K562 (cell line): ENCODE data around the gene ORC1. TPM values are rescaled to one million over a fixed set of nuclear protein-coding genes. Genes with fewer than 3 reads are reported as not detected.

Experiments used
- ATAC-seq: fragments of 200-7000 bp; cut with Tn5 transposase; 3 replicates; pipeline ENCODE4 v1.9.1; 2020; ENCODE audit warnings: moderate library complexity
- BruUV-seq: library from RNA; stranded (reverse); fragments of 400-500 nt; replicated peaks from 2 replicates; lab custom pipeline; 2021; lab: Mats Ljungman, UMichigan
- CTCF ChIA-PET: fragments of 300-600 bp; formaldehyde crosslinking; extraction: SDS; loops from one replicate; lab custom pipeline; 2021; ENCODE audit warnings: low intra/inter-chr PET ratio; lab: Yijun Ruan, JAX
- POLR2A ChIA-PET: fragments of 300-600, 350-650 bp; sonication (Branson Sonifier 250); formaldehyde crosslinking; extraction: SDS; loops from one replicate; lab custom pipeline; 2021; ENCODE audit warnings: antibody characterized with exemption, inconsistent platforms; lab: Yijun Ruan, JAX
- DNase-seq, 4 experiments: peaks; one replicate each; pipeline versions ENCODE4 v3.0.0 to v3.0.0-alpha.2; 2011 to 2018; ENCODE audit warnings: low spot score in 3 of 4, mixed read lengths in 3 of 4; ENCODE audit errors: extremely low read depth in 1 of 4
- FAIRE-seq: peaks from 2 replicates; lab custom pipeline; 2011; peaks lifted over from hg19 to GRCh38; lab: Jason Lieb, UNC
- H2AFZ ChIP-seq: 2 replicates; pipeline ENCODE4 v1.6.0; 2011; ENCODE audit warnings: low read depth, low read length, control low read depth, inconsistent platforms
- H3K27ac ChIP-seq: fragments of 200-600 bp; 3 replicates; pipeline ENCODE4 v1.8.0; 2011; ENCODE audit warnings: low read depth, mild to moderate bottlenecking, control low read depth, inconsistent platforms, low read length, moderate library complexity, mixed read lengths; ENCODE audit errors: extremely low read depth
- H3K27me3 ChIP-seq, 2 experiments: fragments of 300-600 bp in 1 of 2; 2 replicates in 1 of 2; 3 replicates in 1 of 2; pipeline versions ENCODE4 v1.6.0 to v1.8.0; 2011; ENCODE audit warnings: inconsistent platforms in 2 of 2, low read length in 2 of 2, mild to moderate bottlenecking in 1 of 2, mixed read lengths in 1 of 2, moderate library complexity in 1 of 2; ENCODE audit not compliant: control insufficient read depth in 2 of 2, insufficient read depth in 2 of 2
- H3K36me3 ChIP-seq: fragments of 300-600 bp; 3 replicates; pipeline ENCODE4 v1.8.0; 2011; ENCODE audit warnings: mild to moderate bottlenecking, low read length, inconsistent platforms; ENCODE audit not compliant: control insufficient read depth, insufficient read depth
- H3K4me1 ChIP-seq, 2 experiments: fragments of 200-600 bp in 1 of 2; replicated peaks in 1 of 2; 2 replicates in 1 of 2; 3 replicates in 1 of 2; pipeline versions ENCODE4 v1.5.1 to v1.8.0; 2011; ENCODE audit warnings: inconsistent platforms in 2 of 2, low read length in 2 of 2, mild to moderate bottlenecking in 1 of 2, mixed read lengths in 1 of 2, moderate library complexity in 1 of 2; ENCODE audit not compliant: control insufficient read depth in 2 of 2, insufficient read depth in 2 of 2
- H3K4me2 ChIP-seq: 2 replicates; pipeline ENCODE4 v1.6.1; 2011; ENCODE audit warnings: low read length, control low read depth, inconsistent platforms, mixed read lengths; ENCODE audit not compliant: insufficient read depth
- H3K4me3 ChIP-seq: fragments of 200-600 bp; sonication (generic), shearing (Covaris generic); 2 replicates; pipeline ENCODE4 v1.5.1; 2016; ENCODE audit warnings: control low read depth, inconsistent platforms
- H3K79me2 ChIP-seq: fragments of 200-600 bp; 3 replicates; pipeline ENCODE4 v1.8.0; 2011; ENCODE audit warnings: low read length, inconsistent platforms; ENCODE audit not compliant: control insufficient read depth, insufficient read depth
- H3K9ac ChIP-seq, 2 experiments: 2 replicates each; pipeline versions ENCODE4 v1.6.0 to v1.6.1; 2011; ENCODE audit warnings: low read depth in 2 of 2, low read length in 2 of 2, control low read depth in 1 of 2, inconsistent platforms in 1 of 2, mild to moderate bottlenecking in 1 of 2, mixed read lengths in 1 of 2; ENCODE audit not compliant: insufficient read depth in 1 of 2
- H3K9me1 ChIP-seq: one replicate; pipeline ENCODE4 v1.6.0; 2011; ENCODE audit warnings: inconsistent platforms, mild to moderate bottlenecking, low read length, moderate library complexity; ENCODE audit not compliant: control insufficient read depth, insufficient read depth
- H3K9me3 ChIP-seq: replicated peaks from 2 replicates; pipeline ENCODE4 v1.5.1; 2011; ENCODE audit warnings: low read depth, low read length, inconsistent platforms; ENCODE audit not compliant: control insufficient read depth, insufficient read depth
- H4K20me1 ChIP-seq: replicated peaks from 2 replicates; pipeline ENCODE4 v1.6.1; 2011; ENCODE audit warnings: low read length, inconsistent platforms, mixed read lengths; ENCODE audit not compliant: control insufficient read depth, insufficient read depth
- ARID4B ChIP-seq: sonication (generic); formaldehyde crosslinking; IDR thresholded peaks from 2 replicates; pipeline ENCODE4 v1.8.0; 2022; ENCODE audit warnings: mild to moderate bottlenecking, missing genetic modification reagents
- CBFB ChIP-seq: sonication (generic); formaldehyde crosslinking; IDR thresholded peaks from 2 replicates; pipeline ENCODE4 v1.4.0; 2020; ENCODE audit warnings: mild to moderate bottlenecking, missing genetic modification reagents
- ELF4 ChIP-seq: fragments of 450-650 bp; formaldehyde crosslinking; IDR thresholded peaks from 2 replicates; pipeline ENCODE4 v1.4.0; 2022; ENCODE audit warnings: missing genetic modification characterization
- HDAC1 ChIP-seq, 2 experiments: fragments of 450-650 bp; IDR thresholded peaks; 2 replicates each; pipeline ENCODE4 v1.6.1; 2016 to 2017; ENCODE audit warnings: inconsistent platforms in 1 of 2, mild to moderate bottlenecking in 1 of 2, moderate library complexity in 1 of 2
- HEY1 ChIP-seq: fragments of 250-450 bp; sonication (Bioruptor Pico); IDR thresholded peaks from 2 replicates; pipeline ENCODE4 v1.5.0; 2020; ENCODE audit warnings: mild to moderate bottlenecking, moderate library complexity, borderline replicate concordance
- JUNB ChIP-seq: fragments of 450-650 bp; formaldehyde crosslinking; conservative IDR thresholded peaks from 2 replicates; pipeline ENCODE4 v1.4.0; 2020; ENCODE audit warnings: mild to moderate bottlenecking
- NCOR1 ChIP-seq: fragments of 450-650 bp; IDR thresholded peaks from 2 replicates; pipeline ENCODE4 v1.6.1; 2016; ENCODE audit warnings: mild to moderate bottlenecking, moderate library complexity
- PURB ChIP-seq: sonication (generic); formaldehyde crosslinking; IDR thresholded peaks from 2 replicates; pipeline ENCODE4 v1.9.0; 2021; ENCODE audit warnings: low read depth, mild to moderate bottlenecking, missing genetic modification reagents
- RBFOX2 ChIP-seq: fragments of 200-400 bp; formaldehyde crosslinking; IDR thresholded peaks from 2 replicates; pipeline ENCODE4 v1.6.1; 2017; ENCODE audit warnings: low read depth, mild to moderate bottlenecking, low read length, moderate library complexity
- RBM15 ChIP-seq: fragments of 200-400 bp; formaldehyde crosslinking; IDR thresholded peaks from 2 replicates; pipeline ENCODE4 v1.6.1; 2018; ENCODE audit warnings: mild to moderate bottlenecking, low read length, moderate library complexity; ENCODE audit not compliant: insufficient read depth
- TCF7L2 ChIP-seq: fragments of 150-350 bp; IDR thresholded peaks from 2 replicates; pipeline ENCODE4 v1.6.1; 2016; ENCODE audit warnings: low read depth, mild to moderate bottlenecking, low read length, moderate library complexity
- WGBS: fragments of 100-300 bp; shearing (Covaris generic); methylation state at CpG from one replicate; pipeline ENCODE4 v1.1.6; 2016; ENCODE audit warnings: low coverage, mixed read lengths; ENCODE audit not compliant: insufficient coverage; ENCODE audit errors: missing lambda C conversion rate; 5-methylcytosine and 5-hydroxymethylcytosine counted together
- in situ Hi-C: fragments of 300-500 bp; cut with MboI; formaldehyde crosslinking; loops from 4 replicates; pipeline ENCODE4 v1.15.0; 2018; ENCODE audit warnings: inconsistent platforms, mixed read lengths
- intact Hi-C: fragments of 100-400 bp; cut with micrococcal nuclease; formaldehyde crosslinking; loops from 2 replicates; pipeline ENCODE4 v1.14.2; 2022
- polyA plus RNA-seq, 8 experiments: library from polyadenylated mRNA; depleted of rRNA in 4 of 8; stranded (reverse) in 5 of 8; unstranded in 3 of 8; fragments of >200 nt; fragmentation: Nextera tagmentation in 2 of 8; fragmentation: Illumina TruSeq in 1 of 8; extraction: Ambion mirVana in 2 of 8; extraction: Trizol in 1 of 8; gene quantifications; 2 replicates each; pipeline versions ENCODE4 v1.2.1 to v1.2.3, GENCODE V29; 2011 to 2014; ENCODE audit warnings: inconsistent platforms in 1 of 8, missing spikeins in 1 of 8
- total RNA-seq, 7 experiments: library from RNA; depleted of rRNA in 6 of 7; stranded (reverse); fragments of >200 nt in 6 of 7; fragmentation: Illumina TruSeq in 2 of 7; extraction: Trizol in 2 of 7; gene quantifications; 2 replicates each; pipeline versions ENCODE4 v1.2.1 to v1.2.3, GENCODE V29; 2011 to 2021; ENCODE audit warnings: low replicate concordance in 1 of 7
- TF ChIP-seq, protein P1 (sequence below): sonication (generic); formaldehyde crosslinking; IDR thresholded peaks from 2 replicates; pipeline ENCODE4 v1.8.0; 2022; ENCODE audit warnings: mild to moderate bottlenecking, missing genetic modification reagents

ORC1 gene
- total and polyA plus RNA-seq, 9 of the 15 experiments (the other 6 are each of a cell fraction or from before 2014, with no cell fraction given), result 26.4 to 91.6 (median 69.7) TPM

DNA sequence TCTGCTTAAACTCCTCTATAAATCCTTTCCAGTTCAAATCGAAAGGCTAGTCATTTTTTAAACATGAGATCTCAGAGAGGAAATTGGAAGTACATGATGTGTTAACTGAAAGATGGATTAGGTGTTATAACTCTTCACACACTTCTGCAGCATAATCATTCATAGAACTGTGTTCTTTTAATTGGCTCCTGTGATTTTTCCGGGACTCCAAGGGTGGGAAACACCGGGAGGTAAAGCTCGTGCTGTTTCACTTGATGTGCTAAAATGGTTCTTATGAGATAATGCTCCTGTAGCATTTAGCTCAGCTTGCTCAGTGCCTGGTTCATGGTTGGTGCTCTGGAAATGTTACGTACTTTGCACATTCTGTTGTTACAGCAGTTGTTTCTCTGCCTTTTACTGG, 78.4 kb downstream of the ORC1 start:
- H4K20me1 ChIP-seq, result no peaks in the 10 kb centered on the region
- FAIRE-seq (no peak), DNase-seq (no peak), ATAC-seq (no peak)
- in situ Hi-C loops (no loop called here), intact Hi-C loops (no loop called here)
- no peak for TF ChIP-seq CBFB (CRISPR knock-in tag)
- TF ChIP-seq RBM15, result no peak
- TF ChIP-seq ELF4 (CRISPR knock-in tag), result no peak
- no peak for TF ChIP-seq ARID4B (CRISPR knock-in tag)
- TF ChIP-seq, protein P1, sequence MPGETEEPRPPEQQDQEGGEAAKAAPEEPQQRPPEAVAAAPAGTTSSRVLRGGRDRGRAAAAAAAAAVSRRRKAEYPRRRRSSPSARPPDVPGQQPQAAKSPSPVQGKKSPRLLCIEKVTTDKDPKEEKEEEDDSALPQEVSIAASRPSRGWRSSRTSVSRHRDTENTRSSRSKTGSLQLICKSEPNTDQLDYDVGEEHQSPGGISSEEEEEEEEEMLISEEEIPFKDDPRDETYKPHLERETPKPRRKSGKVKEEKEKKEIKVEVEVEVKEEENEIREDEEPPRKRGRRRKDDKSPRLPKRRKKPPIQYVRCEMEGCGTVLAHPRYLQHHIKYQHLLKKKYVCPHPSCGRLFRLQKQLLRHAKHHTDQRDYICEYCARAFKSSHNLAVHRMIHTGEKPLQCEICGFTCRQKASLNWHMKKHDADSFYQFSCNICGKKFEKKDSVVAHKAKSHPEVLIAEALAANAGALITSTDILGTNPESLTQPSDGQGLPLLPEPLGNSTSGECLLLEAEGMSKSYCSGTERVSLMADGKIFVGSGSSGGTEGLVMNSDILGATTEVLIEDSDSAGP (CRISPR knock-in tag), result no peak
- TF ChIP-seq HEY1 (CRISPR knock-in tag), result no peak
- no peak for TF ChIP-seq PURB (CRISPR knock-in tag)
- no peak for TF ChIP-seq RBFOX2
- TF ChIP-seq TCF7L2, result no peak
- TF ChIP-seq JUNB, result no peak
- TF ChIP-seq NCOR1, result no peak
- TF ChIP-seq HDAC1 (IDR thresholded peaks at IDR 0.05), result no peak
- no peak overlapping the region for H3K9ac ChIP-seq
- CTCF ChIA-PET, result no interaction called here
- no peak overlapping the region for H3K27ac ChIP-seq
- H3K4me1 ChIP-seq, result peaks cover 7 to 10% of the 10 kb centered on the region in 2 experiments; a peak in 3 of 5 replicates
- WGBS, result 52% methylated on average over 5 of the region's 5 CpGs
- no peaks in the 10 kb centered on the region for H3K79me2 ChIP-seq
- no peak overlapping the region for H3K4me3 ChIP-seq
- POLR2A ChIA-PET, result interaction anchor here (0.6 to 1.5 kb wide), 2 partner anchors 16 to 262 kb away, joined by 3 read pairs; no protein-coding TSS in a partner anchor
- no peak overlapping the region for H2AFZ ChIP-seq
- no TSS peak for BruUV-seq
- no peaks in the 10 kb centered on the region for H3K9me1 ChIP-seq
- H3K27me3 ChIP-seq, result no peaks in the 10 kb centered on the region
- H3K4me2 ChIP-seq, result no peak overlapping the region
- H3K9me3 ChIP-seq, result no peaks in the 10 kb centered on the region
- no peaks in the 10 kb centered on the region for H3K36me3 ChIP-seq
